SK-MEL-5 (cell line): ENCODE results near the gene NAALADL2. TPM values are rescaled to one million over a fixed set of nuclear protein-coding genes. Genes with fewer than 3 reads are reported as not detected.
"Not testable (repeated sequence)": the region's sequence is repeated elsewhere in the genome, so short reads cannot be mapped to it uniquely, and the experiment has no call there.

Source experiments
- DNase-seq: peaks from one replicate; pipeline ENCODE4 v3.0.0-alpha.2; 2016; ENCODE audit warnings: low read depth, low spot score
- in situ Hi-C: cut with HindIII; loops from 2 replicates; pipeline ENCODE4 v1.10.0; 2016; ENCODE audit warnings: low sequenced_read_pairs, high pct_unique_total_duplicates, low pct_unique_long_range_greater_than_20kb
- total RNA-seq: library from RNA; depleted of rRNA; stranded (reverse); fragments of >200 nt; shearing (Covaris generic); gene quantifications from 2 replicates; pipeline ENCODE4 v1.2.3, GENCODE V29; 2014

NAALADL2 gene
- total RNA-seq, 1 experiment from 2014 or later = 2.9 TPM

GRCh38 chr3:175528693-175529092 lies 669.6 kb downstream of the NAALADL2 start:
- in situ Hi-C loops, DNase-seq: not testable (repeated sequence)

GRCh38 chr3:175535351-175535750 lies 676.2 kb downstream of the NAALADL2 start:
- in situ Hi-C loops = no loop called here
- DNase-seq = no peak

DNA sequence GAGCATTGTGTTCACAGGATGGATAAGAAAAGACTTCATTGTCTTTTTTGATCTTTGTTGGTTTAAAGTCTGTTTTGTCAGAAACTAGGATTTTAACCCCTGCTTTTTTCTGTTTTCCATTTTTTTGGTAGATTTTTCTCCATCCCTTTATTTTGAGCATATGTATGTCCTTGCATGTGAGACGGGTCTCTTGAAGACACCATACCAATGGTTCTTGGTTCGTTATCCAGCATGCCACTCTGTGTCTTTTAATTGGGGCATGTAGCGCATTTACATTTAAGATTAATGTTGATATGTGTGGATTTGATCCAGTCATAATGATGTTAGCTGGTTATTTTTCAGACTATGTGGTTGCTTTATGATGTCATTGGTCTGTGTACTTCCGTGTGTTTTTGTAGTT lies 687.0 kb downstream of the NAALADL2 start:
- DNase-seq = no peak
- in situ Hi-C loops = no loop called here

DNA sequence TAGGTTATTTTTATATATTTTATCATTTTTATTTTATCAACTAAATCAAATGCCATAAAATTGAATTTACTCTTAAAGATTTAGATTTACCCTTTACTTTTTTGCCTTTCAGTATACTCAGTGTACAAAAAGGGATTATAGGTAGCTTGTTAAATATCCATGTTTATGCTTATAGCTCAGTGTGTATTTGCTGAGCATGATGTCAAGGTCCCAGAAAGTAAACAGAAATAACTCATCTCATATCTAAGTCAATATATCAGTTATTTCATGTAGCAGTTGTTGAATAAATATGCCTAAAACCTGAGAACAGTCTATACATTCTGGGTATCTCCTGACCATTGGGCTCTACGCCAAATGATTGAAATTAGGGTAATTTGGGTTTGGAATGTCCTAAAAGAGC lies 693.8 kb downstream of the NAALADL2 start:
- in situ Hi-C loops = no loop called here
- no peak for DNase-seq

- in situ Hi-C loops = no loop called here
- no peak for DNase-seq
Measured at GRCh38 chr3:175554801-175555200, 695.7 kb downstream of the NAALADL2 start.

DNA sequence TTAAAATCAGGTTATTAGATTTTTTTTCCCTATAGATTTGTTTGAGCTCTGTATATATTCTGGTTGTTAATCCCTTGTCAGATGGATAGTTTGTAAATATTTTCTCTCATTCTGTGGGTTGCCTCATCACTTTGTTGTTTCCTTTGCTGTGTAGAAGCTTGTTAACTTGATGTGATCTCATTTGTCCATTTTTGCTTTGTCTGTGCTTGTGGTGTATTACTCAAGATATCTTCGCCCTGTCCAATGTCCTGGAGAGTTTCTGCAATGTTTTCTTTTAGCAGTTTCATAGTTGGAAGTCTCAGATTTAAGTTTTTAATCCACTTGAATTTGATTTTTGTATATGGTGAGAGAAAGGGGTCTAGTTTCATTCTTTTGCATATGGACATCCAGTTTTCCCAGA lies 699.1 kb downstream of the NAALADL2 start:
- no peak for DNase-seq
- in situ Hi-C loops = no loop called here

GRCh38 chr3:175564363-175564762 lies 705.2 kb downstream of the NAALADL2 start:
- no peak for DNase-seq
- in situ Hi-C loops = no loop called here

- in situ Hi-C loops = no loop called here
- no peak for DNase-seq
Measured at GRCh38 chr3:175571096-175571495, 712.0 kb downstream of the NAALADL2 start.

DNA sequence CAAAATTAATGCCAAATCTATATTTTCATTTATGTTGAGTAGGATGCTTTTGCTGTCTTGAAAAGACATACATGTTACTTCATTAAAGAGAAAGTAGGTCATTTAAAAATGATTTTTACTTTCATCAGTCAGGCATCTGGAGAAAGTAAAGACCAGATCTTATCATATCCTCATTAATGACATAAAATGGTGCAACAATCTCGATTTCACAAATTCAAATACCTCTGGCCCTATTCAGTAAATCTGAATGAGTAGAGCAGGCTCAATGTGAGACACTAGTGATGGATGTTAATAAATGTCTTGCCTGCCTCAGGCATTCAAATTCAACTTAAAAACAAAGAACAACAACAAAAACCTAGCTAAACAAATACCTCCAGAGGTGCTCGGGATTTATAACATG lies 714.1 kb downstream of the NAALADL2 start:
- in situ Hi-C loops = no loop called here
- no peak for DNase-seq

DNA sequence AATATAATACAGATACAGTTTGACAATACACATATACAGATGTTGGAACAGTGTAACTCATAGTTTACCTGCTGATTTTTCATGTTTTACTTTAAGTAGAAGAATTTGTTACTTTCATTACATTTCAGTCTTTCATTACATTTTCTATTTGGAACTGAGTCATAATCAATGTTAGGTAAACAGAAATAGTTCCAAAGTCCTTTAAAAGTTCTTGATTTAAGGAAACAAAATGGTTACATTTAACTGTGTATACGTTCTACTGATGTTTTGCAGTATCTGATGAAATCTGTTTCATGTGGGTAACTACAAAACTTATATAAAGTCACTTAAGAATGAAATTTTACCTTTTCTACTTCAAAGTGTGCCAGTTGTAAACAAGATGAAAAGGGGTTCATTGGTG lies 721.2 kb downstream of the NAALADL2 start:
- no peak for DNase-seq
- in situ Hi-C loops = no loop called here

GRCh38 chr3:175585898-175586297 lies 726.8 kb downstream of the NAALADL2 start:
- in situ Hi-C loops = no loop called here
- no peak for DNase-seq

GRCh38 chr3:175590745-175591144 lies 731.6 kb downstream of the NAALADL2 start:
- in situ Hi-C loops = no loop called here
- DNase-seq = no peak

DNA sequence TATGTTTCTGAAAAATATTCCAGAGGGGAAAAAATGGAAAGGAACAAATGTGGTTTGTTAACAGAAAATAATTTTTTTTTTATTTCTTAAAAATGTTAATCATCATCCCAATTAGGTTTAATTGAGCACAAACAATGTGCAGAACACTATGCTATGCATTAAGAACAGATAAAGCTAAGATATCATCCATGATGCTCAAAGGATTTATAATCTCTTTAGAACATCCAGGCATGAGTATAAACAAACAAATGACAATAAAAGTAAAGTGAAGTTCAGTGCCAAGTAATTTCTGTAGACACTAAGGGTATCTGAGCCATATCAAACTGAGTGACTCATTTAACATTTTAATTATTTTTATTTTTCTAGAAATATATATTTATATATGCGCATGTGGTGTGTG lies 732.2 kb downstream of the NAALADL2 start:
- in situ Hi-C loops = no loop called here
- DNase-seq = no peak

DNA sequence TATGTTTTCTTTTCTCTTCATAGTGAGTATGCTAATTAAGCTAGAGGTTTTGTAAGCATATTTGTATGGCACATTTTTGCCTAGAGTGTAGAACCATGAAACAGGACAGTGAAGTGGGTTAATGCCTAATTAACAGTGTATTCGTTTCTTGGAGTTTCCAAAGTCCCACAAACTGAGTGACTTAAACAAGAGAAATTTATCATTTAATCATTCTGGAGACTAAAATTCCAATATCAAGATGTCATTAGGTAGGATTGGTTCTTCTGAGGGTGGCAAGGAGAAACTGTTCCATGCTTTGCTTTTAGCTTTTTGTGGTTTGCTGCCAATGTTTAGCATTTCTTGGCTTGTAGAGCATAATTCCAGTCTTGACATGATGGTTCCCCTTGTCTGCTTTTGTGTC lies 734.2 kb downstream of the NAALADL2 start:
- no peak for DNase-seq
- in situ Hi-C loops = no loop called here

GRCh38 chr3:175598740-175599139 lies 739.6 kb downstream of the NAALADL2 start:
- in situ Hi-C loops = no loop called here
- no peak for DNase-seq

- peak; percentile 30 for DNase-seq
- in situ Hi-C loops = no loop called here
Measured at GRCh38 chr3:175601521-175601920, 742.4 kb downstream of the NAALADL2 start.

GRCh38 chr3:175605851-175606250 lies 746.7 kb downstream of the NAALADL2 start:
- in situ Hi-C loops = no loop called here
- no peak for DNase-seq

- in situ Hi-C loops = no loop called here
- no peak for DNase-seq
Measured at GRCh38 chr3:175606650-175607318, 747.6 kb downstream of the NAALADL2 start.

- in situ Hi-C loops = no loop called here
- peak; percentile 40 for DNase-seq
Measured at GRCh38 chr3:175608356-175608755, 749.2 kb downstream of the NAALADL2 start.

DNA sequence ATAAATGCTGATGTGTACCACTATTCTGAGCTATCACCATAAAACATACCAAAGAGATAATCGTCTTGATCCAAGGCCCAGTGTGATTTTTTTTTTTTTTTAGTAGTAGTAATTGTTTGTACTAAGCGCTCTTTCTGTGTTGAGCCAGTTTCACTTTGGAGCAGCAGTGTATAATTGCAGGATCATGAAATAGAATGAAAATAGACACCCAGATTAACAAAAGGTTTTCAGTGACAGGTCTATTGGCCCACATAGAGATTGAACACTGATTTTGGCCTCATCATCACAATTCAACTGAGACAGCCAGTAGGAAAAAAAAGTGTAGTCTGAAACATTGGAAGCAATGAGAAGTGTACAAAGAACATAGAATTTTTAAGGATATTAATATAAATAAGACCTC lies 749.8 kb downstream of the NAALADL2 start:
- in situ Hi-C loops = no loop called here
- no peak for DNase-seq
